AG04449 (cell line): ENCODE measurements around the gene ADA.
A peak's percentile ranks its signal among the peaks of the same experiment; 100 is the strongest.
"Not testable (repeated sequence)": the region's sequence is repeated elsewhere in the genome, so short reads cannot be mapped to it uniquely, and the experiment has no call there.

ENCODE experiments used
- CTCF ChIA-PET: fragments of 350-600 bp; formaldehyde crosslinking; extraction: SDS; loops from one replicate; lab custom pipeline; 2021; ENCODE audit warnings: antibody characterized with exemption; lab: Yijun Ruan, JAX
- POLR2A ChIA-PET: fragments of 400-600, 350-600 bp; formaldehyde crosslinking; extraction: SDS; loops from one replicate; lab custom pipeline; 2020; ENCODE audit warnings: antibody characterized with exemption, inconsistent platforms; lab: Yijun Ruan, JAX
- DNase-seq: peaks from one replicate; pipeline ENCODE4 v3.0.0-alpha.2; 2010; ENCODE audit warnings: low read depth, low spot score
- H3K4me3 ChIP-seq: 2 replicates; pipeline ENCODE4 v1.5.1; 2011; ENCODE audit warnings: low read depth, mild to moderate bottlenecking, control low read depth, low read length
- CTCF ChIP-seq: IDR thresholded peaks from one replicate; pipeline ENCODE4 v1.5.1; 2011; ENCODE audit warnings: mild to moderate bottlenecking, moderate library complexity, low read length, control low read depth, inconsistent platforms; ENCODE audit not compliant: insufficient read depth; ENCODE audit errors: missing control alignments

ADA gene

GRCh38 chr20:44651684-44652423 is at the start of gene ADA:
ADA (minus strand) TSS chr20:44651699; CDS start chr20:44651607, 92 bp downstream.
- ChIA-PET CTCF (interaction anchor here (1.2 to 1.8 kb wide), 2 partner anchors 9 to 80 kb away, joined by 3 to 8 read pairs; no protein-coding TSS in a partner anchor), POLR2A (interaction anchor here (0.7 to 0.9 kb wide), 2 partner anchors 8 to 33 kb away, joined by 3 read pairs; no protein-coding TSS in a partner anchor)
- peak within 1 kb of the TSS; percentile 71 for H3K4me3 ChIP-seq
- peak; percentile 3 for TF ChIP-seq CTCF
- DNase-seq, result no peak

GRCh38 chr20:44700306-44700705 is 48.8 kb upstream of the ADA start:
- TF ChIP-seq CTCF, result no peak
- ChIA-PET POLR2A (no interaction called here), CTCF (interaction anchor here (5.6 kb wide), 1 partner anchor 16 kb away, joined by 28 read pairs; no protein-coding TSS in a partner anchor)
- H3K4me3 ChIP-seq, result no peak overlapping the region
- DNase-seq, result no peak

GRCh38 chr20:44698351-44698750 is 46.9 kb upstream of the ADA start:
- ChIA-PET CTCF (interaction anchor here (22.2 kb wide), 1 partner anchor 26 kb away, joined by 801 read pairs; the partner anchor contains the start of gene CCN5), POLR2A (no interaction called here)
- H3K4me3 ChIP-seq, result no peak overlapping the region
- no peak for DNase-seq
- no peak for TF ChIP-seq CTCF

- H3K4me3 ChIP-seq, DNase-seq, POLR2A ChIA-PET: not testable (repeated sequence)
- CTCF ChIA-PET, result interaction anchor here (0.6 to 22.2 kb wide), 5 partner anchors 9 to 50 kb away, joined by 3 to 801 read pairs (median 4); partner anchors contain the start of gene CCN5
Measured at GRCh38 chr20:44697041-44697440, 45.5 kb upstream of the ADA start.

GRCh38 chr20:44696315-44696714 is 44.8 kb upstream of the ADA start:
- TF ChIP-seq CTCF, result peak; percentile 3
- ChIA-PET POLR2A (no interaction called here), CTCF (interaction anchor here (0.6 to 22.2 kb wide), 5 partner anchors 10 to 51 kb away, joined by 3 to 801 read pairs (median 4); partner anchors contain the start of gene CCN5)
- no peak for DNase-seq
- no peak overlapping the region for H3K4me3 ChIP-seq

DNA sequence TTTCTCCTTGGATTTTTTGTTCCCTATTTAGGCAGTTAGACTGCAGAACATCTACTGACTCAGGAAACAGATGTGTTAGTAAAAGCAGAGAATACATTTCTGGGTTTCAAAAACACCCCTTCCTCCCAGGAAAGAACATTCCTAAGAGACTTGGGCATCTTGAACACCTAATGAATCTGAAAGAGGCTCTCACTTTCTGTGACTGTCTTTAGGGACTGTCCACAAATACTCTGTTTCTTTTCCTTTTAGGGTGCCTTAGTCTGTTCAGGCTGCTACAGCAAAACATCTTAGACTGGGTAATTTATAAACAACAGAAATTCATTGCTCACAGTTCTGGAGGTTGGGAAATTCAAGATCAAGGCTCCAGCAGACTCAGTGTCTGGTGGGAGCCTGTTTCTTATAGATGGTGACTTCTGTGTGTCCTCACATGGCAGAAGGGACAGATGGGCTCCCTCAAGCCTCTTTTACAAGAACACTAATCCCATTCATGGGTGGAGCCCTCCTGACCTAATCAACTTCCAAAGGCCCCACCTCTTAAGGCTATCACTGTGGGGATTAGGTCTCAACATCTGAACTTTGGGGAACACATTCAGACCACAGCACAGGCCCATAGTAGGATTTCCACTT is 44.3 kb upstream of the ADA start:
- ChIA-PET POLR2A (interaction anchor here (1.0 kb wide), 1 partner anchor 11 kb away, joined by 3 read pairs; no protein-coding TSS in a partner anchor), CTCF (interaction anchor here (0.9 to 22.2 kb wide), 5 partner anchors 8 to 52 kb away, joined by 3 to 801 read pairs (median 10); partner anchors contain the start of gene CCN5)
- TF ChIP-seq CTCF, result no peak
- peak; percentile 73 for DNase-seq
- no peak overlapping the region for H3K4me3 ChIP-seq
